Measurements from ENCODE around the gene MAPK8IP2.

- TF ChIP-seq ZFP3 (CRISPR knock-in tag; IDR thresholded peaks at IDR 0.05) (no peak), CSDC2 (CRISPR knock-in tag; IDR thresholded peaks at IDR 0.05) (no peak)
Observed at GRCh38 chr22:50574383-50574755, 26.2 kb upstream of the MAPK8IP2 start.

Measured in SK-N-SH treated with all-trans-retinoic acid at 6 μM for 48 hours (cell line).